GM18498 (cell line): ENCODE measurements around the gene TBATA.

ENCODE experiments used
- ATAC-seq: cut with Tn5 transposase; IDR thresholded peaks from one replicate; pipeline ENCODE4 v1.9.1; 2021; ENCODE audit warnings: mild to moderate bottlenecking, moderate library complexity; ENCODE audit not compliant: unreplicated experiment

Gene TBATA

GRCh38 chr10:70722820-70723424 lies 62.3 kb downstream of the TBATA start:
- ATAC-seq = no peak
